HUDEP-2 (cell line): ENCODE data around the gene NPTXR.
"Not testable (repeated sequence)": the region's sequence is repeated elsewhere in the genome, so short reads cannot be mapped to it uniquely, and the experiment has no call there.

ENCODE experiments used
- DNase-seq, 76 experiments: peaks; one replicate each; lab custom pipeline; 2025; ENCODE audit not compliant: unreplicated experiment in 76 of 76; lab: John Stamatoyannopoulos, UW

NPTXR gene

DNA sequence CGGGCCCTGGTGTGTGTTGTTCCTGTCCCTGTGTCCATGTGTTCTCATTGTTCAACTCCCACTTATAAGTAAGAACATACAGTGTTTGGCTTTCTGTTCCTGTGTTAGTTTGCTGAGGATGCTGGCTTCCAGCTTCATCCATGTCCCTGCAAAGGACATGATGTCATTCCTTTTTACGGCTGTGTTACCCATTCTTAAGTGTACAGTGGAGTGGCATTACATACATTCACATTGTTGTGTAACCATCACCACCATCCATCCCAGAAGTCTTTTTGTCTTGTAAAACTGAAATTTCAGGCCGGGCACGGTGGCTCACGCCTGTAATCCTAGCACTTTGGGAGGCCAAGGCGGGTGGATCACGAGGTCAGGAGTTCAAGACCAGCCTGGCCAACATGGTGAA is 10.6 kb upstream of the NPTXR start:
- not testable (repeated sequence) for DNase-seq

GRCh38 chr22:38853883-38854282 is 10.1 kb upstream of the NPTXR start:
- DNase-seq = not testable (repeated sequence)

DNA sequence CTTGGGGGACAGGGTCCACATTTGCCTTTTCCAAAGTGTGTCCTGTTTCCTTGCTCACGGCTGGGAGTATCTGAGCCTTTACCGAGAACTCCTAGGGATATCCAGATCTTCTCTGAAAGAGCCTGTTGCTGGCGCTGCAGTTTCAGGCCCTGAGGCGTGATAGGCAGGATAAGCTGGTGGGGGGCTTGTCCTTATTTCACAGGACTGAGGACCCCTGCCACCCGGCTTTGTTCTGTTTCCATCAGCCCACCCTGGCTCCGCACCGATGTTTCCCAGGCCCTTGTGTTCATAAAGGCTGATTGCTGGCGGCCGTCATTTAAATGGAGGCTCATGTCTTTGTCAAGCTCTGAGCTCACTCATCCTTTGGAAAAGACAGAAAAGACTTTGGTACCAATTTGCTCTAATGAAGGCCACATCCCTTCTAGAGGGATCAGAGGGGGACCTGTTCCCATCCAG is 9.4 kb upstream of the NPTXR start:
- DNase-seq = no peak

- no peak for DNase-seq
Measured at GRCh38 chr22:38852522-38852921, 8.7 kb upstream of the NPTXR start.

DNA sequence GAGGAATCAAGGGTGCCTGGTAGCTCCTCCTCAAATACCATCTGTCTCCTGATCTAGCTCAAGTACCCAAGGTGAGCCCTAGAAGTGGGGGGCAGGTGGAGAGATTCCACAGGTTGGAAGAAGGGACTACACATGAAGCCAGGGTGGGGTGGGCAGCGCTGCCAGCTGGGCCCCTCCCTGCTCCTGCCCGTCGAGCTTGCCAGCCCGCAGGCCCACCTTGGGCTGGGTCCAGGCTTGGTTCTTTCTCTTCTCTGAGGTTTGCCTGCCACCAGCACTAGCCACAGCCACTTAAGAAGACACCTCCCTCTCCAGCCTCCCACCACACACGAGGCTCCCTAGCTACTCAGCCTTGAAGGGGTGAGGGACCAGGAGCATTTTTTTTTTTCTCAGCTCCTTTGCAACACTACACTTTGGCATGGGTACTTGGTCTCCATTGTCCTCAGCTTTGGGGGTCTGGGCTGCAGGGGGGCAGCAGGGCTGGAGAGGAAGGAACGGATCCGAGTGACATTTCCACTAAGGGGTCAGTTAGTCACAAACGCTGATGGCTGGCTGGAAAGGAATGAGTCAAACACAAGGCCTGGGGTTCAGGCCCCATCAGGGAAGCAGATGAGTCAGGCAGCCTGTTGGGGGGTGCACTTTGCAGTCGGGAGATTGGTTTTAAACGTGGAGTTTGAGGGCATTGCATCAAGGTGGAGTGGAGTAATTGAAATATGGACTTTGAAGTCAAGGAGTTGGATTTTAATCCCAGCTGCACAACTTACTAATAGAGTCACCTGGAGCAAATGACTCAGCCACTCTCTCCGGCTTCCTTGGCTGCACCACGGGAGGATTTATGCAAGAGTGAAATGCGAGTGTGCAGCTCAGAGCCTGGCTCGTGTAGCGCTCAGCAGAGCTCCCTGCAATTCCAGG is 7.4 kb upstream of the NPTXR start:
- DNase-seq = no peak

GRCh38 chr22:38850399-38850798 is 6.6 kb upstream of the NPTXR start:
- DNase-seq = no peak

- DNase-seq = no peak
Measured at GRCh38 chr22:38849811-38850210, 6.0 kb upstream of the NPTXR start.

DNA sequence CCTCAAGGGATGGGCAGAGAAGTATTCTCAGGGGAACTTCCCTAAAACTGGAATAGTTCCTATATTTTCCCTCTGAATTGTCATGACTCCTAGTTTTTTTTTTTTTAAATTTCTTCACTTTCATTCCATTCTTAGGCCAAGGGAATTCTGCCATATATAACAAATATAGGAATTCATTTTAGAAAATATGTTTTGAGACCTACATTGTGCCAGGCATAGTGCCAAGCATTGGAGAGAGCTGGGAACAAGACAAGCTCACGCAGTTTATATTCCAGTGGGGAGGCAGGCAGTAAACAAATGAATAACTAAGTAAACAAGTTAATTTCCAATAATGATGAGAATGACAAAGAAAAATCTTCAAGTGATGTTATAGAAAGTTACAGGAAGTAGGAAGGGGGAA is 2.6 kb upstream of the NPTXR start:
- DNase-seq = no peak

GRCh38 chr22:38845004-38845740 is 1.3 kb upstream of the NPTXR start:
- DNase-seq = no peak

GRCh38 chr22:38844315-38845003 is 631 bp upstream of the NPTXR start:
- no peak for DNase-seq

DNA sequence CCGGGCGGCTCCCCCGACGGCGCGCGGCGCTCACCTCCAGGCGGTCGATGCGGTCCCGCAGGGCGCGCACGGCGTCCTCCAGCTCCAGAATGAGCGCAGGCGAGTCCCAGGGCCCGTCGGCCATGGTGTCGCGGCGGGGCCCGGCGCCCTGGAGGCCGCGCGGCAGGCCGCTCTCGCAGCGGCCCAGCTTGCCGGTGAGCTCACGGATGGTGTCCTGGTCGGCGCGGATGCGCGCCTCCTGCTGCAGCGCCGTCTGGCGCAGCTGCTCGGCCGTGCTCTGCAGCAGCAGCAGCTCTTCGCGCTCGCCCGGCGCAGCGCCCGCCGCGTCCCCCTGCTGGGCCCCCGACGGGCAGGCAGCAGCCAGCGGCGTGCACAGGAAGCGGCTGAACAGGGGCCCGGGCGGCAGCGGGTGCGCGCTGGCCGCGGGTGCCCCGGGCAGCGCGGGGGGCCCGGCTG is 599 bp downstream of the NPTXR start:
- no peak for DNase-seq

DNA sequence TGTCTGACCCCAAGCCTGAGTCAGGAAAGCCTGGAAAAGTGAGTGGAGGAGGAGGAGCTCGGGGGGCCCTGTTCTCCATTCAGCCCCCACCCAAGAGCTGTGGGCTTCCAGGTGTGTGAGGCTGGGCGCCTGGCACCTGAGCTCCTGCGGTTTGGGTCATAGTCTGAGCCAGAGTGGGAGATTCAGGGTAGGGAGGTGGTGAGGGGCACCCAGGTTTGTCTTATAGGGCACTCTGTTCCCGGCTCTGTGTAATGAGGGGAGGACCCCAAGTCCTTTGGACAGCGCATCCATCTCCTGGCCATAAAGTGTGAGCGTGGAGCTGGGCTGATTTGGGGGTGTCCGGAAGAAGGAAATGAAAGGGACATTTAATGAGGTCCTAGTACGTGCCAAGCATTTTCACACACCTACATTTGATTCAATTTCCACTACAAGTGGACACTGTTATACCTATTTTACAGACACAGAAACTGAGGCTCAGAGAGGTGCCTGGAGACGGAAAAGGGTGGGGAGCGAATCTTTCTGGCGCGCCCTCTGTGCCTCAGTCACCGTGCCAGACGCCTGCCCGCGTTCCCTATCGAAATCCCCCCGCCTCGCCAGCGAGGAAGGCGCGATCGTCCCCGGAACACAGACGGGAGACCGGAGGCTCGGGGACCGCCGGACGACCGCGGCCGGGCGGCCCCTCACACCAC is 1.2 kb downstream of the NPTXR start:
- no peak for DNase-seq

- no peak for DNase-seq
Measured at GRCh38 chr22:38841635-38842034, 2.2 kb downstream of the NPTXR start.

- no peak for DNase-seq
Measured at GRCh38 chr22:38841211-38841610, 2.6 kb downstream of the NPTXR start.

- DNase-seq = no peak
Measured at GRCh38 chr22:38840129-38840528, 3.7 kb downstream of the NPTXR start.

DNA sequence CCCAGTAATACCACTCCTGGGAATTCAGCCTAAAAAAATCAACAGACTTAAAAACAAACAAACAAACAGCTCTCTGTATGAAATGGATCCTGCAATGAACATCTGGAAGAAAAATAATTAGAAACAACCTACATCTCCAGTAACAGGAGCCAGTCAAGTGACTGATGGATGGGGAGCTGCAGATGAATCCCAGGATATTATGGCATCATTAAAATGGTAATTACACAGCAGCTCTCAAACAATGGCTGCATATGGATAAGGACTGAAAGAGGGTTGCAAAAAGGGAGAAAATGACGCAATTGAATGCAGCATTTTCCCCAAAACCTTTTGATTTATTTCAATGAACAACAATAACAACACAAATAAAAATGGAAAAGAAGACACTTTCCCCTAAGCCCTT is 4.1 kb downstream of the NPTXR start:
- no peak for DNase-seq

DNA sequence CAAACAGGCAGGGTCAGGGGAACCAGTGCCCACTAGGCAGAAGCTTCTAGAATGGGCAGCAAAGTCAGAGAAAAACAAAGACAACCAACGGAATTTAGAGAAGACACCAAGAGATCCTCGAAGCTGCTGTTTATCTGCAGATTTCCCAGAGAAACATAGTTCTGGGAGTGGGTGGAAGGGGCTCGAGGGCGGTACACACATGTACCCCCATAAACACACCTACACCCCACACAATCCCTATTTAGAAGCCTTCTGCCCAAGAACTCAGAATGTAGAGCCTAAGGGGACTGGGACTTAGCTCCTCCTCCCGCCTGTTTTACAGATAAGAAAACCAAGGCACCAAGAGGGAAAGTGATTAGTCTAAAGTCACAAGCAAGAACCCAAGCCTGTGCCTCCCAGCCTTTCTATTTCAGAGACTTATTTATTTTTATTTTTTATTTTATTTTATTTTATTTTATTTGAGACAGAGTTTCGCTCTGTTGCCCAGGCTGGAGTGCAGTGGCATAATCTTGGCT is 6.4 kb downstream of the NPTXR start:
- DNase-seq = no peak

DNA sequence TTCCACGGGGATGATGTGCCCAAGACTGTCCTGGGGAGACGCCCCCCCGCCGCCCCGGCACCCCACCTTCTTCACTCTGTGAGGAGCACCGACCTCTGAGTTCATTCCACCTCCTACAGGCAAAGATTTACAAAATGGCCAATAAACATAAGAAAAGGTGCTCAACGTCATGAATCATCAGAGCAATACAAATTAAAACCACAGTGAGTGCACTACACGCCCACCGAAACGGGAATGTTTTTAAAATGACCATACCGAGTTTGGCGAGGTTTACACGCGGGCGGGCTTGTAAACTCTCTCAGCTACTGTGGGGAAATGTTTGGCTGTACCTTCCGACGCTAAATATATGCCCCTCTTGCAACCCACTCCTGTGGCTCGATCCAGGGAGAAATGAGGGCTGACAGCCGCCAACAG is 7.9 kb downstream of the NPTXR start:
- DNase-seq = no peak

- DNase-seq = no peak
Measured at GRCh38 chr22:38834991-38835390, 8.8 kb downstream of the NPTXR start.

DNA sequence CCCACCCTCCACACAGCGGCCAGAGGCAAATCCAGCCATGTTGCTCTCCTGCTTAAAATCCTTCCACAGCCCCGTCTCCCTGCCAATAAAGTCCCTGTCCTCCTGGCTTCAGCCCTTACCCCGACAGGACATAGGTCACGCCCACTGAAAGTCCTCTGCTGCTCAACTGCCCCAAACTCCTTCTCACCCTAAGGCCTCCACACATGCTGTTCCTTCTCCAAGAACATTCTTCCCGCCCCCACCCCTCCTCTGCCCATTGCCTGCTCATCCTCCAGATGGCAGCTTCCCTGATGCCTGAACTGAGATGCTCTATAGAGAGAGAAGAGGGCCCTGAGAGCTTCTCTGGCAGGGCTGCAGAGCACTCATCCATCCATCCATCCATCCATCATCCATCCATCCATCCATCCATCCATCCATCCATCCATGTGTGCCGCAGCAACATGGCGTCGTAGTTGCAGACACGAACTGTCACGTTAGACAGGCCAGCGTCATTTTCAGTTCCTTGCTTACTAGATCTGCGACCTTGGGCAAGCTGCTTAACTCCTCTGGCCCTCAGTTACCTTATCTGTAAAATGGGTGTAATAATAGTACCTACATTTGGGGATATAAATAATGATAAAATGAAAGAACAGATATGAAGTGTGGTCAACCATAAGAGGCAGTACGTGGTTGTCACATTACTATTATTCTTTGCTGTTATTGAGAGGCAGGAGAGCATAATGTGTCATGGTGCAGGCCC is 9.4 kb downstream of the NPTXR start:
- DNase-seq = no peak
